ENCODE results near the gene RALGPS2. TPM values are rescaled to one million over a fixed set of nuclear protein-coding genes. Genes with fewer than 3 reads are reported as not detected.

The RALGPS2 gene
- total RNA-seq, 1 experiment from 2014 or later: 38.0 TPM

DNA sequence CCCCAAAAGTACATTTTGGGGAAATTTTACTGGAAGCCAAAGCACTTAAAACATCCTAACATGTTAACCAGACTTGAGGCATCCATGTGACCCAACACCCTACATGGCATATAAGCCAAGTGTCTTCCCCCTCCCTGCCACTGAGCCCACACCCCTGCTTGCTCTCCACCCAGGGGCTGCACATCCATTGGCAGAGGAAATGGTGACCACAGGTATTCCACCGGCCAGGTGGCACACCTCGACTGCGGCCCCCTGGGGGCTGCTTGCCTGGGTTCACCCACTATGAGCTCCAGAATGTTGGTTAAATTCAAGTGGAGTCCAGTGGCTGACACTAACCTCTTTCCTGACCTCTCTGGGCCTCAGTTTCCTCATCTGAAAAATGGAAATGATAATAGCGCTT lies 236.3 kb downstream of the RALGPS2 start:
- Mint-ChIP-seq H3K4me3 (no peak overlapping the region), H3K36me3 (peaks cover 10% of the 10 kb centered on the region), H3K4me1 (no peaks in the 10 kb centered on the region), H3K27me3 (ENCODE audit: low read depth) (0 out of 2 replicates have a peak, but pooled peaks cover 3% of the 10 kb centered on the region), H3K9me3 (peaks cover 28% of the 10 kb centered on the region), H3K27ac (no peak overlapping the region)
- TF ChIP-seq, protein P1, sequence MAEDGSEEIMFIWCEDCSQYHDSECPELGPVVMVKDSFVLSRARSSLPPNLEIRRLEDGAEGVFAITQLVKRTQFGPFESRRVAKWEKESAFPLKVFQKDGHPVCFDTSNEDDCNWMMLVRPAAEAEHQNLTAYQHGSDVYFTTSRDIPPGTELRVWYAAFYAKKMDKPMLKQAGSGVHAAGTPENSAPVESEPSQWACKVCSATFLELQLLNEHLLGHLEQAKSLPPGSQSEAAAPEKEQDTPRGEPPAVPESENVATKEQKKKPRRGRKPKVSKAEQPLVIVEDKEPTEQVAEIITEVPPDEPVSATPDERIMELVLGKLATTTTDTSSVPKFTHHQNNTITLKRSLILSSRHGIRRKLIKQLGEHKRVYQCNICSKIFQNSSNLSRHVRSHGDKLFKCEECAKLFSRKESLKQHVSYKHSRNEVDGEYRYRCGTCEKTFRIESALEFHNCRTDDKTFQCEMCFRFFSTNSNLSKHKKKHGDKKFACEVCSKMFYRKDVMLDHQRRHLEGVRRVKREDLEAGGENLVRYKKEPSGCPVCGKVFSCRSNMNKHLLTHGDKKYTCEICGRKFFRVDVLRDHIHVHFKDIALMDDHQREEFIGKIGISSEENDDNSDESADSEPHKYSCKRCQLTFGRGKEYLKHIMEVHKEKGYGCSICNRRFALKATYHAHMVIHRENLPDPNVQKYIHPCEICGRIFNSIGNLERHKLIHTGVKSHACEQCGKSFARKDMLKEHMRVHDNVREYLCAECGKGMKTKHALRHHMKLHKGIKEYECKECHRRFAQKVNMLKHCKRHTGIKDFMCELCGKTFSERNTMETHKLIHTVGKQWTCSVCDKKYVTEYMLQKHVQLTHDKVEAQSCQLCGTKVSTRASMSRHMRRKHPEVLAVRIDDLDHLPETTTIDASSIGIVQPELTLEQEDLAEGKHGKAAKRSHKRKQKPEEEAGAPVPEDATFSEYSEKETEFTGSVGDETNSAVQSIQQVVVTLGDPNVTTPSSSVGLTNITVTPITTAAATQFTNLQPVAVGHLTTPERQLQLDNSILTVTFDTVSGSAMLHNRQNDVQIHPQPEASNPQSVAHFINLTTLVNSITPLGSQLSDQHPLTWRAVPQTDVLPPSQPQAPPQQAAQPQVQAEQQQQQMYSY (CRISPR knock-in tag; IDR thresholded peaks at IDR 0.05): no peak
- TF ChIP-seq, protein P2, sequence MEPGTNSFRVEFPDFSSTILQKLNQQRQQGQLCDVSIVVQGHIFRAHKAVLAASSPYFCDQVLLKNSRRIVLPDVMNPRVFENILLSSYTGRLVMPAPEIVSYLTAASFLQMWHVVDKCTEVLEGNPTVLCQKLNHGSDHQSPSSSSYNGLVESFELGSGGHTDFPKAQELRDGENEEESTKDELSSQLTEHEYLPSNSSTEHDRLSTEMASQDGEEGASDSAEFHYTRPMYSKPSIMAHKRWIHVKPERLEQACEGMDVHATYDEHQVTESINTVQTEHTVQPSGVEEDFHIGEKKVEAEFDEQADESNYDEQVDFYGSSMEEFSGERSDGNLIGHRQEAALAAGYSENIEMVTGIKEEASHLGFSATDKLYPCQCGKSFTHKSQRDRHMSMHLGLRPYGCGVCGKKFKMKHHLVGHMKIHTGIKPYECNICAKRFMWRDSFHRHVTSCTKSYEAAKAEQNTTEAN (CRISPR knock-in tag; IDR thresholded peaks at IDR 0.05): no peak
- ATAC-seq: no peak
- CTCF ChIA-PET: interaction anchor here (1.6 kb wide), 1 partner anchor 41 kb away, joined by 4 read pairs; no protein-coding TSS in a partner anchor
- no peak for DNase-seq (ENCODE audit: low spot score)
- POLR2A ChIA-PET: no interaction called here

DNA sequence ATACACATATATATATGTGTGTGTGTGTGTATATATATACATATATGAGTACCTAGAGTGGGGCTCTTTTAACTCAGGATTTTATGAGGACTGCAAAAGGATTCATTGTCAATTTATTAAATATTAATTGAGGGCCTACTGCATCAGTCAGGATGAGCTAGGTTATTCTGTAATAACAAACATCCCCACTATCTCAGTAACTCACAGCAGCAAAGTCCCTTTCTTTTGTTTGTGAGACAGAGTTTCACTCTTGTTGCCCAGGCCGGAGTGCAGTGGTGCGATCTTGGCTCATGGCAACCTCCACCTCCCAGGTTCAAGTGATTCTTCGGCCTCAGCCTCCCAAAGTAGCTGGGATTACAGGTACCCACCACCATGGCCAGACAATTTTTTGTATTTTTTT lies 236.8 kb downstream of the RALGPS2 start:
- H3K36me3 Mint-ChIP-seq: peaks cover 10% of the 10 kb centered on the region
- TF ChIP-seq CBFB (CRISPR knock-in tag; IDR thresholded peaks at IDR 0.05; ENCODE audit: low read depth) (no peak), SP1 (CRISPR knock-in tag; conservative IDR thresholded peaks at IDR 0.05) (no peak), RELA (CRISPR knock-in tag; IDR thresholded peaks at IDR 0.05; ENCODE audit: borderline replicate concordance) (no peak), RORB (CRISPR knock-in tag; IDR thresholded peaks at IDR 0.05) (no peak), IRF2 (CRISPR knock-in tag; IDR thresholded peaks at IDR 0.05; ENCODE audit: borderline replicate concordance, low read depth) (no peak), NR2C2 (CRISPR knock-in tag; IDR thresholded peaks at IDR 0.05) (no peak), ZNF219 (CRISPR knock-in tag; IDR thresholded peaks at IDR 0.05; ENCODE audit: borderline replicate concordance) (no peak), NFATC4 (CRISPR knock-in tag; IDR thresholded peaks at IDR 0.05) (no peak), HMGA2 (CRISPR knock-in tag; IDR thresholded peaks at IDR 0.05) (no peak), TCF7 (CRISPR knock-in tag; IDR thresholded peaks at IDR 0.05; ENCODE audit: low read depth) (no peak)
- TF ChIP-seq, protein P3, sequence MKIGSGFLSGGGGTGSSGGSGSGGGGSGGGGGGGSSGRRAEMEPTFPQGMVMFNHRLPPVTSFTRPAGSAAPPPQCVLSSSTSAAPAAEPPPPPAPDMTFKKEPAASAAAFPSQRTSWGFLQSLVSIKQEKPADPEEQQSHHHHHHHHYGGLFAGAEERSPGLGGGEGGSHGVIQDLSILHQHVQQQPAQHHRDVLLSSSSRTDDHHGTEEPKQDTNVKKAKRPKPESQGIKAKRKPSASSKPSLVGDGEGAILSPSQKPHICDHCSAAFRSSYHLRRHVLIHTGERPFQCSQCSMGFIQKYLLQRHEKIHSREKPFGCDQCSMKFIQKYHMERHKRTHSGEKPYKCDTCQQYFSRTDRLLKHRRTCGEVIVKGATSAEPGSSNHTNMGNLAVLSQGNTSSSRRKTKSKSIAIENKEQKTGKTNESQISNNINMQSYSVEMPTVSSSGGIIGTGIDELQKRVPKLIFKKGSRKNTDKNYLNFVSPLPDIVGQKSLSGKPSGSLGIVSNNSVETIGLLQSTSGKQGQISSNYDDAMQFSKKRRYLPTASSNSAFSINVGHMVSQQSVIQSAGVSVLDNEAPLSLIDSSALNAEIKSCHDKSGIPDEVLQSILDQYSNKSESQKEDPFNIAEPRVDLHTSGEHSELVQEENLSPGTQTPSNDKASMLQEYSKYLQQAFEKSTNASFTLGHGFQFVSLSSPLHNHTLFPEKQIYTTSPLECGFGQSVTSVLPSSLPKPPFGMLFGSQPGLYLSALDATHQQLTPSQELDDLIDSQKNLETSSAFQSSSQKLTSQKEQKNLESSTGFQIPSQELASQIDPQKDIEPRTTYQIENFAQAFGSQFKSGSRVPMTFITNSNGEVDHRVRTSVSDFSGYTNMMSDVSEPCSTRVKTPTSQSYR (CRISPR knock-in tag; IDR thresholded peaks at IDR 0.05): no peak
- TF ChIP-seq, protein P4, sequence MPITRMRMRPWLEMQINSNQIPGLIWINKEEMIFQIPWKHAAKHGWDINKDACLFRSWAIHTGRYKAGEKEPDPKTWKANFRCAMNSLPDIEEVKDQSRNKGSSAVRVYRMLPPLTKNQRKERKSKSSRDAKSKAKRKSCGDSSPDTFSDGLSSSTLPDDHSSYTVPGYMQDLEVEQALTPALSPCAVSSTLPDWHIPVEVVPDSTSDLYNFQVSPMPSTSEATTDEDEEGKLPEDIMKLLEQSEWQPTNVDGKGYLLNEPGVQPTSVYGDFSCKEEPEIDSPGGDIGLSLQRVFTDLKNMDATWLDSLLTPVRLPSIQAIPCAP (CRISPR knock-in tag; IDR thresholded peaks at IDR 0.05): no peak
- TF ChIP-seq, protein P2 (CRISPR knock-in tag; IDR thresholded peaks at IDR 0.05): no peak
- TF ChIP-seq, protein P5, sequence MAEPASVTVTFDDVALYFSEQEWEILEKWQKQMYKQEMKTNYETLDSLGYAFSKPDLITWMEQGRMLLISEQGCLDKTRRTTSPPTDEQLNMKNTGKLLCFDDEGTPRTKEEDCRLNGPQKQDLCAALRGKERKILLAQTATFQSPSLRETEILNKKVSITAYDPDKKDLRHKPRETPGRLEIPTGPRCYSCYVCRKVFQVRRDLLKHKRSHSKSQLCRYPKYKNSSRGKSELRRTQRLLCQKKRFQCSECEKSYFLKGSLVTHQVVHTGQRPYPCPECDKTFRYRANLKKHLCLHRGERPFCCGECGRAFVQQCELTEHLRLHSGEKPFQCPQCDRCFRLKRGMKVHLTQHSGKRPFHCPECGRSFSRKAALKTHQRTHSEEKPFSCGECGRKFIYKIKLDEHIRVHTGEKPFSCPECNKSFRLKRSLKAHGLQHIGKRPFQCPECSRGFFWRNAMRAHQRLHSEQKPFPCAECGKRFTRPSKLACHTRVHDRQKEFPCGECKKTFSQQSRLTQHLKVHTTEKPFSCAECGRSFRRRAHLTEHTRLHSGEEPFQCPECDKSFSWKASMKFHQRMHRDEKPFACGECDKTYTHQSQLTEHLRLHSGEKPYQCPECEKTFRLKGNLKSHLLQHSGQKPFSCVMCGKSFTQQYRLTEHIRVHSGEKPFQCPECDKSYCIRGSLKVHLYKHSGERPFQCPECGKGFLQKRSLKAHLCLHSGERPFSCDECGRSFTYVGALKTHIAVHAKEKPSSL (CRISPR knock-in tag; conservative IDR thresholded peaks at IDR 0.05): no peak
- TF ChIP-seq, protein P6, sequence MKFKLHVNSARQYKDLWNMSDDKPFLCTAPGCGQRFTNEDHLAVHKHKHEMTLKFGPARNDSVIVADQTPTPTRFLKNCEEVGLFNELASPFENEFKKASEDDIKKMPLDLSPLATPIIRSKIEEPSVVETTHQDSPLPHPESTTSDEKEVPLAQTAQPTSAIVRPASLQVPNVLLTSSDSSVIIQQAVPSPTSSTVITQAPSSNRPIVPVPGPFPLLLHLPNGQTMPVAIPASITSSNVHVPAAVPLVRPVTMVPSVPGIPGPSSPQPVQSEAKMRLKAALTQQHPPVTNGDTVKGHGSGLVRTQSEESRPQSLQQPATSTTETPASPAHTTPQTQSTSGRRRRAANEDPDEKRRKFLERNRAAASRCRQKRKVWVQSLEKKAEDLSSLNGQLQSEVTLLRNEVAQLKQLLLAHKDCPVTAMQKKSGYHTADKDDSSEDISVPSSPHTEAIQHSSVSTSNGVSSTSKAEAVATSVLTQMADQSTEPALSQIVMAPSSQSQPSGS (CRISPR knock-in tag; IDR thresholded peaks at IDR 0.05; ENCODE audit: borderline replicate concordance, low read depth): no peak
- no peak overlapping the region for H3K27ac Mint-ChIP-seq
- ATAC-seq: no peak
- 0 out of 2 replicates have a peak, but pooled peaks cover 3% of the 10 kb centered on the region for H3K27me3 Mint-ChIP-seq (ENCODE audit: low read depth)
- no peak overlapping the region for H3K4me3 Mint-ChIP-seq
- ChIA-PET CTCF (interaction anchor here (1.6 kb wide), 1 partner anchor 41 kb away, joined by 4 read pairs; no protein-coding TSS in a partner anchor), POLR2A (no interaction called here)
- no peak for DNase-seq (ENCODE audit: low spot score)
- H3K9me3 Mint-ChIP-seq: peaks cover 28% of the 10 kb centered on the region
- H3K4me1 Mint-ChIP-seq: no peaks in the 10 kb centered on the region

All from WTC11 (cell line).